ENCODE measurements around the gene ARG2. TPM values are rescaled to one million over a fixed set of nuclear protein-coding genes. Genes with fewer than 3 reads are reported as not detected.

Gene ARG2
- polyA plus RNA-seq, 1 donor from 2014 or later: 1.8 TPM

DNA sequence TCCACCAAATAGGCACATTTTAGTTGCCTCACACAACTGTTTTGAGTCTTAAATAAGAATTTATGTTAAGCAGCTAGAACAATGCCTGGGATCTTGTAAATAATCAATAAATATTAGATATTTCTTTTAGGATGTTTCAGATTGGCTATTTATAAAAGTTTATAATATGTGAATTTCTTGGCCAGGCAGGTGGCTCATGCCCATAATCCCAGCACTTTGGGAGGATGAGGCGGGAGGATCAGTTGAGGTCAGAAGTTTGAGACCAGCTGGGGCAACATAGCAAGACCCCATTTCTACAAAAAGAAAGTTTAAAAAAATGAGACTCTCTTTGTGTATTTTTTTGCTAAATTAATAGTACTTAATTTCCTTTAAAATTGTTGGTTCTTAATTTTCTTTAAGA lies 21.8 kb downstream of the ARG2 start:
- Mint-ChIP-seq H3K27ac (no peak overlapping the region), H3K4me1 (no peaks in the 10 kb centered on the region), H3K4me3 (no peak overlapping the region), H3K9me3 (no peaks in the 10 kb centered on the region), H3K36me3 (peaks cover 3% of the 10 kb centered on the region), H3K27me3 (no peaks in the 10 kb centered on the region)

DNA sequence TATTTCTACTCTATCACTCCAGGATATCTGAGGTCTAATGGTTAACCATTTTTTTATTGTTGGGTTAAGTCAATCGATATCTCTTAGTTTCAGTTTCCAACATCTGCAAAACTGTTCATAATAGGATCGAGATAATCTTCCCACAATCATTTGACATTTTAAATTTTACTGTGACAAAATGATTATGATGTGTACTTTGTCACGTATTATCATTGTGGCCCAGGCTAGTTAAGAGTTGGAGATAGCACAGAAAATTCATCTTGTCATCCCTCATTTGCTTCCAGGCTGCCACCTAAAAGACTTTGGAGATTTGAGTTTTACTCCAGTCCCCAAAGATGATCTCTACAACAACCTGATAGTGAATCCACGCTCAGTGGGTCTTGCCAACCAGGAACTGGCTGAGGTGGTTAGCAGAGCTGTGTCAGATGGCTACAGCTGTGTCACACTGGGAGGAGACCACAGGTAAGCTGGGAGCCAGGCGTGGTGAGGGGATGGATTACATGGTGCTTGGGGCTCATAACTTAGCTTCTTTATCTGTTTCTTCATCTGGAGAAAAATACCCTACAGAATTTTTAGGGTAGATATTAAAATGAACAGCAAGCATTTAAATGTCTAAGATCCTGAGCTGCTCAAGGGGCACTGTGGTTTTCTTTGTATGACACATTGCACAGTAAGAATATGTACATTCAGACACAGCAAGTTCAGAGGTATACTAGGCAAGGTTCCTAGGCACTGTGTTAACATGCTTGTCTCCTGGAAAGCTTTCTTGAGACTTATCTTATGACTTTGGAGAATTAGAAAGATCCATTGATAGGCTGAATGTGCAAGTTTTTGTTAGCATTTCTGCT lies 22.4 kb downstream of the ARG2 start:
- H3K36me3 Mint-ChIP-seq: peaks cover 3% of the 10 kb centered on the region
- H3K4me3 Mint-ChIP-seq: no peak overlapping the region
- no peaks in the 10 kb centered on the region for H3K4me1 Mint-ChIP-seq
- H3K27me3 Mint-ChIP-seq: no peaks in the 10 kb centered on the region
- no peaks in the 10 kb centered on the region for H3K9me3 Mint-ChIP-seq
- no peak overlapping the region for H3K27ac Mint-ChIP-seq

- H3K27me3 Mint-ChIP-seq: no peaks in the 10 kb centered on the region
- no peak overlapping the region for H3K4me3 Mint-ChIP-seq
- H3K36me3 Mint-ChIP-seq: peaks cover 2% of the 10 kb centered on the region
- H3K27ac Mint-ChIP-seq: no peak overlapping the region
- no peaks in the 10 kb centered on the region for H3K4me1 Mint-ChIP-seq
- no peaks in the 10 kb centered on the region for H3K9me3 Mint-ChIP-seq
These were observed 24.0 kb downstream of the ARG2 start for GRCh38 chr14:67643713-67644112.

DNA sequence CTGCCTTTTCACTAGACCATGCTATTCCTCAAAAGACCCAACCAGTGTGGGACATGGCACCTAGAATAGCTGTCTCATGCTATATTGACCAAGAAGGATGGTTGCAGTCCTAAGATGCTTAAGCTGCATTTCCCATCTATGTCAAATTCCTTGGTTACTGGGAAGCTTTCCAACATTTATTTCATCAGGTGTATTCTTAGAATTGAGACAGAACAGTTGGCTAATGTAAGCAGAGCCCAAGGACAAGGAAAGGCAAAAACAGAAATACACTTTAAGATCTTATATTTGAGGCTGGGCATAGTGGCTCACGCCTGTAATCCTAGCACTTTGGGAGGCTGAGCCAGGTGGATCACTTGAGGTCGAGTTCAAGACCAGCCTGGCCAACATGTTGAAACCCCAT lies 24.7 kb downstream of the ARG2 start:
- no peak overlapping the region for H3K27ac Mint-ChIP-seq
- no peak overlapping the region for H3K4me3 Mint-ChIP-seq
- no peaks in the 10 kb centered on the region for H3K4me1 Mint-ChIP-seq
- no peaks in the 10 kb centered on the region for H3K27me3 Mint-ChIP-seq
- no peaks in the 10 kb centered on the region for H3K9me3 Mint-ChIP-seq
- H3K36me3 Mint-ChIP-seq: peaks cover 2% of the 10 kb centered on the region

GRCh38 chr14:67645414-67645813 lies 25.7 kb downstream of the ARG2 start:
- Mint-ChIP-seq H3K36me3 (peaks cover 2% of the 10 kb centered on the region), H3K27ac (no peak overlapping the region), H3K4me1 (no peaks in the 10 kb centered on the region), H3K4me3 (no peak overlapping the region), H3K9me3 (no peaks in the 10 kb centered on the region), H3K27me3 (no peaks in the 10 kb centered on the region)

GRCh38 chr14:67646131-67646530 lies 26.4 kb downstream of the ARG2 start:
- H3K27me3 Mint-ChIP-seq: no peaks in the 10 kb centered on the region
- H3K4me3 Mint-ChIP-seq: no peak overlapping the region
- no peak overlapping the region for H3K27ac Mint-ChIP-seq
- peaks cover 2% of the 10 kb centered on the region for H3K36me3 Mint-ChIP-seq
- no peaks in the 10 kb centered on the region for H3K9me3 Mint-ChIP-seq
- H3K4me1 Mint-ChIP-seq: no peaks in the 10 kb centered on the region

GRCh38 chr14:67650151-67650550 lies 30.4 kb downstream of the ARG2 start:
- H3K27me3 Mint-ChIP-seq: no peaks in the 10 kb centered on the region
- no peak overlapping the region for H3K27ac Mint-ChIP-seq

GRCh38 chr14:67650694-67651093 lies 31.0 kb downstream of the ARG2 start:
- Mint-ChIP-seq H3K36me3 (peaks cover 6% of the 10 kb centered on the region), H3K27me3 (no peaks in the 10 kb centered on the region), H3K4me1 (no peaks in the 10 kb centered on the region), H3K9me3 (no peaks in the 10 kb centered on the region), H3K27ac (no peak overlapping the region), H3K4me3 (no peak overlapping the region)

More at GRCh38 chr14:67650151-67650550, 30.4 kb downstream of the ARG2 start:
- no peak overlapping the region for H3K4me3 Mint-ChIP-seq
- H3K4me1 Mint-ChIP-seq: no peaks in the 10 kb centered on the region
- H3K9me3 Mint-ChIP-seq: no peaks in the 10 kb centered on the region
- peaks cover 6% of the 10 kb centered on the region for H3K36me3 Mint-ChIP-seq

GRCh38 chr14:67652189-67652588 lies 32.5 kb downstream of the ARG2 start:
- Mint-ChIP-seq H3K27me3 (no peaks in the 10 kb centered on the region), H3K9me3 (no peaks in the 10 kb centered on the region), H3K36me3 (peaks cover 8% of the 10 kb centered on the region), H3K4me3 (no peak overlapping the region), H3K4me1 (no peaks in the 10 kb centered on the region), H3K27ac (no peak overlapping the region)

GRCh38 chr14:67653651-67654280 lies 34.0 kb downstream of the ARG2 start:
- no peaks in the 10 kb centered on the region for H3K27me3 Mint-ChIP-seq
- H3K4me3 Mint-ChIP-seq: no peak overlapping the region
- H3K36me3 Mint-ChIP-seq: peaks cover 7% of the 10 kb centered on the region
- no peak overlapping the region for H3K27ac Mint-ChIP-seq
- H3K4me1 Mint-ChIP-seq: peaks cover 0 to 2% (median 0%) of the 10 kb centered on the region in 3 donors
- H3K9me3 Mint-ChIP-seq: no peaks in the 10 kb centered on the region

GRCh38 chr14:67663633-67664032 lies 43.9 kb downstream of the ARG2 start:
- Mint-ChIP-seq H3K27me3 (no peaks in the 10 kb centered on the region), H3K36me3 (no peaks in the 10 kb centered on the region), H3K4me3 (no peak overlapping the region), H3K9me3 (no peaks in the 10 kb centered on the region), H3K27ac (no peak overlapping the region), H3K4me1 (peaks cover 11 to 36% (median 23%) of the 10 kb centered on the region in 3 donors)

DNA sequence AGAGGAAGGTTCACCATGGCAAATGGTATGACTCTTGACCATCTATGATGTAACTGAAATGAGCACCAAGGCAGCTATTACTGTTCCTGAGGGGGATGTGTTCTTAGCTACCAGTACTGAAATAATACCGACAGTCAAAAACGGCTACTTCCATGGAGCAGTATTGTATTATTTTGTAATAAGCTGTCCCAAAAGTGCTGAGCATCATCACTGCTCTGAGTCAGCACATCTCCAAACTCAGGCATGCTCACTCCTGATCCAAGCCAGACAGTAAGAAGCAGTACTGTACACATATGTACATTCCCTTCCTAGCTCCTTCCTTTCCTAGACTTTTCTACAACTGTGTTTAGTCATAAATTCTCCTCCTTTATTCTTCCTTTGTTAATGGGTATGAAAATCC lies 46.1 kb downstream of the ARG2 start:
- Mint-ChIP-seq H3K4me3 (no peak overlapping the region), H3K27ac (peak overlapping the region in 2 of 3 donors; percentile 12 to 62), H3K27me3 (no peaks in the 10 kb centered on the region), H3K9me3 (no peaks in the 10 kb centered on the region), H3K36me3 (no peaks in the 10 kb centered on the region), H3K4me1 (peaks cover 19 to 49% (median 38%) of the 10 kb centered on the region in 3 donors)

- Mint-ChIP-seq H3K4me1 (peaks cover 27 to 50% (median 39%) of the 10 kb centered on the region in 3 donors), H3K4me3 (peak overlapping the region in 3 of 4 donors; percentile 31 to 34 (median 34)), H3K9me3 (no peaks in the 10 kb centered on the region), H3K36me3 (no peaks in the 10 kb centered on the region), H3K27ac (peak overlapping the region; percentile 12 to 88 (median 62)), H3K27me3 (no peaks in the 10 kb centered on the region)
These were observed 47.2 kb downstream of the ARG2 start for GRCh38 chr14:67666750-67667449.

- Mint-ChIP-seq H3K9me3 (no peaks in the 10 kb centered on the region), H3K4me1 (peaks cover 34 to 61% (median 47%) of the 10 kb centered on the region in 3 donors), H3K4me3 (peak overlapping the region in 2 of 4 donors; percentile 53 to 74), H3K27me3 (no peaks in the 10 kb centered on the region), H3K27ac (peak overlapping the region in 1 of 3 donors; percentile 56), H3K36me3 (no peaks in the 10 kb centered on the region)
These were observed 48.8 kb downstream of the ARG2 start for GRCh38 chr14:67668559-67668958.

DNA sequence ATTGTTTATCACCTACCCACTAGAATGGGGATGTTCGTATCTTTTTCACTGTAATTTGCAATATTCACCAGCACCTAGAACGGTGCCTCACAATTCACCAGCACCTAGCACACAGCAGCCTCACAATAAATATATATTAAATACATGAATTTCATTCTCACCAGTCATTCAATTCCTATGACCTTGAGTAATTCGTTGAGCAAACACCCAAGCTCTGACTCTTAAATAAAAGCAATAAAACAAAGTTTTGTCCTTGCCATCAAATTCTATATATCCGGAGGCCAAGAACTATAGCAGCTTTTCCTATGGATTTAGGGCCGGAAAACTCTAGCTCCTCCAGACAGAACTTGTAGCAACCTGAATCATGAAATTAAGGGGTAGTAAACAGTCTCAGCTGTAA lies 53.7 kb downstream of the ARG2 start:
- no peaks in the 10 kb centered on the region for H3K9me3 Mint-ChIP-seq
- peak overlapping the region; percentile 85 to 97 (median 92) for H3K4me3 Mint-ChIP-seq
- peaks cover 30 to 43% (median 39%) of the 10 kb centered on the region in 3 donors for H3K4me1 Mint-ChIP-seq
- peak overlapping the region in 1 of 3 donors; percentile 66 for H3K27ac Mint-ChIP-seq
- no peaks in the 10 kb centered on the region for H3K27me3 Mint-ChIP-seq
- H3K36me3 Mint-ChIP-seq: no peaks in the 10 kb centered on the region
